Omental fat pad (tissue), 4 donors: ENCODE data around the gene OSM. TPM values are rescaled to one million over a fixed set of nuclear protein-coding genes. Genes with fewer than 3 reads are reported as not detected.

Source experiments
- ATAC-seq: fragments of 150-250 bp; one replicate; pipeline ENCODE4 v1.9.1; 2016; ENCODE audit warnings: mild to moderate bottlenecking, moderate library complexity; ENCODE audit not compliant: low FRiP score
- DNase-seq: peaks from one replicate; pipeline ENCODE4 v3.0.0-alpha.2; 2019; ENCODE audit warnings: low spot score
- CTCF ChIP-seq, 3 donors: fragments of 450-650 bp; IDR thresholded peaks; one replicate each; pipeline ENCODE4 v1.5.1; 2016 to 2017; ENCODE audit warnings: antibody characterized with exemption in 3 of 3, mild to moderate bottlenecking in 3 of 3, moderate library complexity in 2 of 3
- total RNA-seq, 4 donors: library from RNA; depleted of rRNA; stranded (reverse); fragments of >200 nt; gene quantifications; one replicate each; pipeline ENCODE4 v1.1.0, GENCODE V29; 2016

OSM gene
- total RNA-seq = 10 to 100 TPM in 1 of 4 donors, 1 to 10 TPM in 3; 7.1 to 17.8 (median 8.6) TPM

GRCh38 chr22:30266445-30267381 lies at the start of gene OSM:
Gene OSM (minus strand): TSS chr22:30266851. CDS start chr22:30266799, 52 bp downstream.
- no peak for TF ChIP-seq CTCF (IDR thresholded peaks at IDR 0.05)
- no peak for DNase-seq
- no peak for ATAC-seq

GRCh38 chr22:30315962-30316576 lies 49.4 kb upstream of the OSM start:
- DNase-seq = no peak
- ATAC-seq = no peak
- TF ChIP-seq CTCF (IDR thresholded peaks at IDR 0.05) = no peak

GRCh38 chr22:30314915-30315314 lies 48.3 kb upstream of the OSM start:
- no peak for ATAC-seq
- TF ChIP-seq CTCF (IDR thresholded peaks at IDR 0.05) = no peak
- DNase-seq = no peak

- no peak for DNase-seq
- no peak for ATAC-seq
- TF ChIP-seq CTCF (IDR thresholded peaks at IDR 0.05) = no peak
These were observed 47.1 kb upstream of the OSM start for GRCh38 chr22:30313527-30314363.

- ATAC-seq = peak; percentile 27
- TF ChIP-seq CTCF (IDR thresholded peaks at IDR 0.05) = no peak
These were observed 45.4 kb upstream of the OSM start for GRCh38 chr22:30312053-30312452.

GRCh38 chr22:30310881-30311771 lies 44.5 kb upstream of the OSM start:
- TF ChIP-seq CTCF (IDR thresholded peaks at IDR 0.05) = no peak
- ATAC-seq (peak; percentile 54), DNase-seq (no peak)

More at GRCh38 chr22:30312053-30312452, 45.4 kb upstream of the OSM start:
- DNase-seq = no peak
